ENCODE data around the gene RBM27.
"Not testable (repeated sequence)": the region's sequence is repeated elsewhere in the genome, so short reads cannot be mapped to it uniquely, and the experiment has no call there.

- TF ChIP-seq POLR2AphosphoS5 (IDR thresholded peaks at IDR 0.05; ENCODE audit: low read depth, low read length); CTCF (IDR thresholded peaks at IDR 0.05); REST (IDR thresholded peaks at IDR 0.05; ENCODE audit: insufficient read depth in 1 of 2, low read depth in 2 of 2, low read length in 1 of 2); TCF7L2 (IDR thresholded peaks at IDR 0.05; ENCODE audit: low read depth, low read length): not testable (repeated sequence)
Measured at GRCh38 chr5:146173049-146173448, 30.4 kb upstream of the RBM27 start.

Measured in Panc1 (cell line).